Measurements from ENCODE around the gene MARCHF10. TPM values are rescaled to one million over a fixed set of nuclear protein-coding genes. Genes with fewer than 3 reads are reported as not detected.
"Not testable (repeated sequence)": the region's sequence is repeated elsewhere in the genome, so short reads cannot be mapped to it uniquely, and the experiment has no call there.

Gene MARCHF10
- total RNA-seq, 4 donors from 2014 or later: 0.33 to 0.52 (median 0.42) TPM; not detected in 1

DNA sequence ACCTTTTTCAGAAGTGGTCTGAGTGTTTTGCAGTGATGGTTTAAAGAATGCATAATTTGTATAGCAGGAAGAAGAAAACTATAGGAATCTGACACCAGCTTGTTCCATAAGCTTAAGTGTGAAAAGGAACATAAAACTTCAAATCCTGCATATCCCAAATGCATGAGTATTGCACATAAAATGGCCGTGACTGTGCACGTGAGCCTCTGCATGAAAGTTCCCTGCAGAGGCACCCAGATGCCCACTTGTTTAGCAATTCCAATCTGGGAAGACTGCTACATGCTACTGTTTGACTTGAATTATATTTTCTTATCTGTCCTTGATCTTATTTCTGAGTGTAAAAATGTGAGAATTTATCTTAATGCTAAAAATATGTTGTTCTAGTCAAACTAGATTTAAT lies 21.5 kb downstream of the MARCHF10 start:
- Histone ChIP-seq H3K27me3 (no peaks in the 10 kb centered on the region), H3K4me1 (no peaks in the 10 kb centered on the region), H3K4me3 (no peak overlapping the region), H3K27ac (replicated peaks in 1 of 4) (no peak overlapping the region), H3K36me3 (no peaks in the 10 kb centered on the region), H3K9me3 (peaks cover 0 to 6% (median 2%) of the 10 kb centered on the region in 4 donors)
- DNase-seq (ENCODE audit: extremely low spot score): no peak
- TF ChIP-seq EP300 (IDR thresholded peaks at IDR 0.05) (no peak), POLR2A (IDR thresholded peaks at IDR 0.05; ENCODE audit: low read depth) (no peak), POLR2AphosphoS5 (IDR thresholded peaks at IDR 0.05) (no peak)
- TF ChIP-seq, protein P1, sequence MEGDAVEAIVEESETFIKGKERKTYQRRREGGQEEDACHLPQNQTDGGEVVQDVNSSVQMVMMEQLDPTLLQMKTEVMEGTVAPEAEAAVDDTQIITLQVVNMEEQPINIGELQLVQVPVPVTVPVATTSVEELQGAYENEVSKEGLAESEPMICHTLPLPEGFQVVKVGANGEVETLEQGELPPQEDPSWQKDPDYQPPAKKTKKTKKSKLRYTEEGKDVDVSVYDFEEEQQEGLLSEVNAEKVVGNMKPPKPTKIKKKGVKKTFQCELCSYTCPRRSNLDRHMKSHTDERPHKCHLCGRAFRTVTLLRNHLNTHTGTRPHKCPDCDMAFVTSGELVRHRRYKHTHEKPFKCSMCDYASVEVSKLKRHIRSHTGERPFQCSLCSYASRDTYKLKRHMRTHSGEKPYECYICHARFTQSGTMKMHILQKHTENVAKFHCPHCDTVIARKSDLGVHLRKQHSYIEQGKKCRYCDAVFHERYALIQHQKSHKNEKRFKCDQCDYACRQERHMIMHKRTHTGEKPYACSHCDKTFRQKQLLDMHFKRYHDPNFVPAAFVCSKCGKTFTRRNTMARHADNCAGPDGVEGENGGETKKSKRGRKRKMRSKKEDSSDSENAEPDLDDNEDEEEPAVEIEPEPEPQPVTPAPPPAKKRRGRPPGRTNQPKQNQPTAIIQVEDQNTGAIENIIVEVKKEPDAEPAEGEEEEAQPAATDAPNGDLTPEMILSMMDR (IDR thresholded peaks at IDR 0.05): no peak
- intact Hi-C loops (cut with DNase I): no loop called here
- WGBS: 81% methylated on average over 2 of the region's 2 CpGs

- H3K27me3 ChIP-seq; H3K4me1 ChIP-seq; H3K27ac ChIP-seq (replicated peaks in 1 of 4); H3K4me3 ChIP-seq; H3K9me3 ChIP-seq; H3K36me3 ChIP-seq; intact Hi-C loops (cut with DNase I); DNase-seq (ENCODE audit: extremely low spot score): not testable (repeated sequence)
- WGBS: 93% methylated on average over 1 of the region's 1 CpG
Observed at GRCh38 chr17:62785983-62786382, 22.1 kb downstream of the MARCHF10 start.

- H3K9me3 ChIP-seq: peaks cover 0 to 6% (median 2%) of the 10 kb centered on the region in 4 donors
- intact Hi-C loops (cut with DNase I): no loop called here
- TF ChIP-seq, protein P1 (IDR thresholded peaks at IDR 0.05): no peak
- TF ChIP-seq POLR2AphosphoS5 (IDR thresholded peaks at IDR 0.05) (no peak), POLR2A (IDR thresholded peaks at IDR 0.05; ENCODE audit: low read depth) (no peak), EP300 (IDR thresholded peaks at IDR 0.05) (no peak)
- H3K4me3 ChIP-seq: no peak overlapping the region
- no peaks in the 10 kb centered on the region for H3K36me3 ChIP-seq
- WGBS: 38% methylated on average over 1 of the region's 1 CpG
- peaks cover 0 to 5% (median 0%) of the 10 kb centered on the region in 4 donors for H3K4me1 ChIP-seq
- peaks cover 0 to 2% (median 0%) of the 10 kb centered on the region in 4 donors for H3K27me3 ChIP-seq
- no peak overlapping the region for H3K27ac ChIP-seq (replicated peaks in 1 of 4)
- no peak for DNase-seq (ENCODE audit: extremely low spot score)
Observed at GRCh38 chr17:62782730-62783270, 25.3 kb downstream of the MARCHF10 start.

DNA sequence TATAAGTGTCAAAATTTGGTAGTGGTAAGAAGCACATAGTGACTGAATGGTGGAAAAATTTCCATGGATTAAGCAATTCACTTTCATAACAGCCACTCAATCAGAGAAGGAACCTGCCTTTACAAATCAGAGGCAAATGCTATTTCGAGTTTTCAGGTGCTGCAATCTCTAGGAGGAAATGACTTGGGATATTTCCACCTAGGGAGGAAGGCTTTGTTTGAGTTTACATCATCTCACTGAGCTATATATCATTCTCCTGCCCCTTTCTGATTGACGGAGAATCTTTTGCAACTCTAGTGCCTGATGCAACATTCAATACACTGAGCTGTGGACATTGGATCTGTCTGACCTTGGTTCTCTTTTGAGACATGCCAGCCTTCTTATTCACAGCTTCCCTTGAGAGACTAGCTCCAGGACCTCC lies 26.3 kb downstream of the MARCHF10 start:
- intact Hi-C loops (cut with DNase I): no loop called here
- Histone ChIP-seq H3K9me3 (peaks cover 0 to 6% (median 2%) of the 10 kb centered on the region in 4 donors), H3K27me3 (peaks cover 0 to 7% (median 0%) of the 10 kb centered on the region in 4 donors), H3K4me3 (no peak overlapping the region), H3K4me1 (peaks cover 0 to 5% (median 0%) of the 10 kb centered on the region in 4 donors), H3K36me3 (no peaks in the 10 kb centered on the region), H3K27ac (replicated peaks in 1 of 4) (no peak overlapping the region)
- TF ChIP-seq EP300 (IDR thresholded peaks at IDR 0.05) (no peak), POLR2AphosphoS5 (IDR thresholded peaks at IDR 0.05) (no peak), POLR2A (IDR thresholded peaks at IDR 0.05; ENCODE audit: low read depth) (no peak)
- TF ChIP-seq, protein P1 (IDR thresholded peaks at IDR 0.05): no peak
- WGBS: 83% methylated on average over 2 of the region's 2 CpGs
- DNase-seq (ENCODE audit: extremely low spot score): no peak

DNA sequence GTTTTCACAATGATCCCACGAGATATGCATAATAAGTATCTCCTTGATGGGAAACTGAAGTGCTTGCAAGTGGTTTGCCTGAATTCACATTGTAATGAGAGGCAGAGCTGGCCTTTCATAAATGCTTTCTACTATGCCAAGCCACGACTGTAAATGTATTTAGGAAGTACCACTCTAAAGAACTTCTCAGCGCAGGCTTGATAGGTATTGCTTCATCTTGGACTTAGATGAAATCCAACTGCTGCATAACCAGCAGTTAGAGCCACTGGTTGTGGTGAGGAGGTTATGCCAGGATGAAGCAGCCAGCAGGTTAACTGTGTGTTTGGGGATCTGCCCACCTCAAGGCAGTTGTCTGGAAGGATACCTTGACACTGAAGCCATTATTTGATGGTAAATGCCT lies 26.8 kb downstream of the MARCHF10 start:
- no peak overlapping the region for H3K4me3 ChIP-seq
- no peak overlapping the region for H3K27ac ChIP-seq (replicated peaks in 1 of 4)
- 83% methylated on average over 2 of the region's 3 CpGs for WGBS
- peaks cover 0 to 6% (median 2%) of the 10 kb centered on the region in 4 donors for H3K9me3 ChIP-seq
- peaks cover 0 to 5% (median 0%) of the 10 kb centered on the region in 4 donors for H3K4me1 ChIP-seq
- TF ChIP-seq POLR2AphosphoS5 (IDR thresholded peaks at IDR 0.05): no peak
- no peak for TF ChIP-seq POLR2A (IDR thresholded peaks at IDR 0.05; ENCODE audit: low read depth)
- no peak for TF ChIP-seq EP300 (IDR thresholded peaks at IDR 0.05)
- TF ChIP-seq, protein P1 (IDR thresholded peaks at IDR 0.05): no peak
- no peak for DNase-seq (ENCODE audit: extremely low spot score)
- H3K27me3 ChIP-seq: peaks cover 0 to 7% (median 0%) of the 10 kb centered on the region in 4 donors
- no peaks in the 10 kb centered on the region for H3K36me3 ChIP-seq
- intact Hi-C loops (cut with DNase I): no loop called here
